GM12878 (cell line): ENCODE data around the gene FAN1. TPM values are rescaled to one million over a fixed set of nuclear protein-coding genes. Genes with fewer than 3 reads are reported as not detected.

Experiments used
- ATF2 ChIP-seq: IDR thresholded peaks from 2 replicates; pipeline ENCODE4 v1.6.1; 2012; ENCODE audit warnings: low read length, inconsistent platforms
- BRCA1 ChIP-seq: IDR thresholded peaks from 2 replicates; pipeline ENCODE4 v1.6.1; 2011; ENCODE audit warnings: low read depth, low read length, improper control_type of control experiment
- CBFB ChIP-seq: IDR thresholded peaks from 2 replicates; pipeline ENCODE4 v1.6.1; 2016; ENCODE audit warnings: antibody characterized with exemption, low read depth
- CHD2 ChIP-seq: IDR thresholded peaks from 2 replicates; pipeline ENCODE4 v1.6.1; 2011; ENCODE audit warnings: low read depth, low read length, improper control_type of control experiment, borderline replicate concordance
- DPF2 ChIP-seq: fragments of 450-650 bp; IDR thresholded peaks from 2 replicates; pipeline ENCODE4 v1.6.1; 2017; ENCODE audit warnings: mild to moderate bottlenecking
- E4F1 ChIP-seq: fragments of 450-650 bp; IDR thresholded peaks from 2 replicates; pipeline ENCODE4 v1.6.1; 2018; ENCODE audit warnings: borderline replicate concordance, mild to moderate bottlenecking; ENCODE audit not compliant: partially characterized antibody
- HDAC6 ChIP-seq: fragments of 200-600 bp; sonication (generic); IDR thresholded peaks from one replicate; pipeline ENCODE4 v1.8.0; 2017; ENCODE audit warnings: antibody characterized with exemption; ENCODE audit not compliant: unreplicated experiment
- IRF3 ChIP-seq: fragments of 450-650 bp; IDR thresholded peaks from 2 replicates; pipeline ENCODE4 v1.6.1; 2014; ENCODE audit warnings: mild to moderate bottlenecking
- IRF4 ChIP-seq: IDR thresholded peaks from 2 replicates; pipeline ENCODE4 v1.6.1; 2011; ENCODE audit warnings: low read depth, low read length
- MEF2A ChIP-seq: IDR thresholded peaks from 2 replicates; pipeline ENCODE4 v1.6.1; 2011; ENCODE audit warnings: low read depth, mild to moderate bottlenecking, low read length, moderate library complexity; ENCODE audit not compliant: insufficient read depth
- NKRF ChIP-seq: fragments of 450-650 bp; conservative IDR thresholded peaks from 2 replicates; pipeline ENCODE4 v1.6.1; 2017; ENCODE audit warnings: mild to moderate bottlenecking, moderate library complexity
- NRF1 ChIP-seq: conservative IDR thresholded peaks from 2 replicates; pipeline ENCODE4 v1.6.1; 2011; ENCODE audit warnings: mild to moderate bottlenecking, low read depth, low read length, improper control_type of control experiment
- PAX8 ChIP-seq: fragments of 450-650 bp; IDR thresholded peaks from 2 replicates; pipeline ENCODE4 v1.6.1; 2017; ENCODE audit warnings: mild to moderate bottlenecking, moderate library complexity
- POLR2A ChIP-seq: IDR thresholded peaks from 2 replicates; pipeline ENCODE4 v1.6.1; 2011; ENCODE audit warnings: low read depth, mild to moderate bottlenecking, low read length
- RAD21 ChIP-seq: IDR thresholded peaks from 2 replicates; pipeline ENCODE4 v1.6.1; 2011; ENCODE audit warnings: mild to moderate bottlenecking, low read depth, low read length, moderate library complexity; ENCODE audit not compliant: insufficient read depth
- SIX5 ChIP-seq: IDR thresholded peaks from 2 replicates; pipeline ENCODE4 v1.6.1; 2011; ENCODE audit warnings: mild to moderate bottlenecking, low read depth, low read length, moderate library complexity; ENCODE audit not compliant: severe bottlenecking
- SKIL ChIP-seq: fragments of 450-650 bp; IDR thresholded peaks from 2 replicates; pipeline ENCODE4 v1.6.1; 2017; ENCODE audit warnings: mild to moderate bottlenecking, low read depth, inconsistent platforms; ENCODE audit not compliant: poor library complexity, severe bottlenecking
- SPI1 ChIP-seq: IDR thresholded peaks from 2 replicates; pipeline ENCODE4 v1.6.1; 2011; ENCODE audit warnings: low read depth, mild to moderate bottlenecking, low read length, moderate library complexity, borderline replicate concordance; ENCODE audit not compliant: insufficient read depth
- SREBF2 ChIP-seq: IDR thresholded peaks from 2 replicates; pipeline ENCODE4 v1.6.1; 2012; ENCODE audit warnings: mild to moderate bottlenecking, low read length
- ZNF217 ChIP-seq: fragments of 450-650 bp; IDR thresholded peaks from 2 replicates; pipeline ENCODE4 v1.6.1; 2017; ENCODE audit warnings: antibody characterized with exemption, mild to moderate bottlenecking
- ZNF24 ChIP-seq: fragments of 450-650 bp; IDR thresholded peaks from 2 replicates; pipeline ENCODE4 v1.6.1; 2017; ENCODE audit warnings: antibody characterized with exemption, mild to moderate bottlenecking
- ZSCAN29 ChIP-seq: fragments of 450-650 bp; IDR thresholded peaks from 2 replicates; pipeline ENCODE4 v1.6.1; 2017; ENCODE audit warnings: mild to moderate bottlenecking, moderate library complexity
- polyA plus RNA-seq, 11 experiments: library from polyadenylated mRNA; depleted of rRNA in 4 of 11; unstranded in 6 of 11; stranded (reverse) in 5 of 11; fragments of >200 nt; fragmentation: Nextera tagmentation in 4 of 11; fragmentation: Illumina TruSeq in 1 of 11; extraction: Ambion mirVana in 4 of 11; extraction: Trizol in 1 of 11; gene quantifications; 1 replicate in 1 of 11; 2 replicates in 10 of 11; pipeline versions ENCODE4 v1.2.1 to v1.2.3, GENCODE V29; 2011 to 2016; ENCODE audit warnings: inconsistent platforms in 2 of 11, missing spikeins in 2 of 11, low read depth in 1 of 11
- total RNA-seq, 4 experiments: library from RNA; depleted of rRNA in 3 of 4; stranded (reverse); fragments of >200 nt in 3 of 4; fragmentation: Illumina TruSeq in 1 of 4; extraction: Trizol in 1 of 4; gene quantifications; 2 replicates each; pipeline versions ENCODE4 v1.2.1 to v1.2.3, GENCODE V29; 2013 to 2021

The FAN1 gene
- total and polyA plus RNA-seq, 10 of the 15 experiments (the other 5 are each of a cell fraction or from before 2014, with no cell fraction given), result 0.55 to 18.6 (median 12.6) TPM

GRCh38 chr15:30903497-30904187 is at the start of gene FAN1 (continued):
- no peak for TF ChIP-seq IRF4
- peak; percentile 81 for TF ChIP-seq NKRF
- no peak for TF ChIP-seq SPI1
- TF ChIP-seq ZNF24, result no peak; the same call in none of the 2 replicates
- TF ChIP-seq ZNF217, result peak; percentile 66
- TF ChIP-seq MEF2A, result no peak
- 0 out of 2 replicates have a peak, but pooled peaks have one; percentile 39 for TF ChIP-seq CBFB
- peak; percentile 66; the same call in 1 of the 2 replicates for TF ChIP-seq CHD2
- TF ChIP-seq SKIL, result no peak
- peak; percentile 93 for TF ChIP-seq POLR2A
- TF ChIP-seq PAX8, result no peak
- no peak for TF ChIP-seq BRCA1
- peak; percentile 75 for TF ChIP-seq E4F1
- TF ChIP-seq NRF1, result no peak; the same call in 1 of the 2 replicates
- TF ChIP-seq ZSCAN29, result 0 out of 2 replicates have a peak, but pooled peaks have one; percentile 18
- TF ChIP-seq ATF2, result no peak
- peak; percentile 79; the same call in 1 of the 2 replicates for TF ChIP-seq DPF2
- TF ChIP-seq RAD21, result no peak
- TF ChIP-seq HDAC6, result no peak
- TF ChIP-seq SREBF2, result no peak
- TF ChIP-seq IRF3, result no peak
- peak; percentile 31 for TF ChIP-seq SIX5
